ENCODE results near the gene MYLIP. TPM values are rescaled to one million over a fixed set of nuclear protein-coding genes. Genes with fewer than 3 reads are reported as not detected.
A peak's percentile ranks its signal among the peaks of the same experiment; 100 is the strongest.

The MYLIP gene
- total RNA-seq, 1 donor from 2014 or later = 16.6 TPM

DNA sequence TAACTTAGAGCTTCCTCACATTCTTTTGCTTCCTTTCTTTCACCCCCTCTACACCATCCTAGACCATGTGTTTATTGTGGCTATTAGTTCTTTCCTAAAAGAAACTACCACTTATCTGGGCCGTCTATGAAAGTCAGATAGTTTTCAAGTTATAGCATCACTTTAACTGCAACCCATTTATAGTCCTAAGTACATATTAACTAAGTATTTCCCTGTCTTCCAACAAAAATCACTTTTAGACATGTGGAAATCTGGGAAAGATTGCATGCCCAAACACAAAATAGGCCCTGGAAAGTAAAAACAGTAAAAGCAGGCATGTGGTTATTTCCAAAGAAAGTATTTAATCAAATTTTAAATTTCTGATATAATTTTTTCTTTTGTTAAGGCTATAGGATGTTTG, 5.5 kb downstream of the MYLIP start:
- TF ChIP-seq, protein P1, sequence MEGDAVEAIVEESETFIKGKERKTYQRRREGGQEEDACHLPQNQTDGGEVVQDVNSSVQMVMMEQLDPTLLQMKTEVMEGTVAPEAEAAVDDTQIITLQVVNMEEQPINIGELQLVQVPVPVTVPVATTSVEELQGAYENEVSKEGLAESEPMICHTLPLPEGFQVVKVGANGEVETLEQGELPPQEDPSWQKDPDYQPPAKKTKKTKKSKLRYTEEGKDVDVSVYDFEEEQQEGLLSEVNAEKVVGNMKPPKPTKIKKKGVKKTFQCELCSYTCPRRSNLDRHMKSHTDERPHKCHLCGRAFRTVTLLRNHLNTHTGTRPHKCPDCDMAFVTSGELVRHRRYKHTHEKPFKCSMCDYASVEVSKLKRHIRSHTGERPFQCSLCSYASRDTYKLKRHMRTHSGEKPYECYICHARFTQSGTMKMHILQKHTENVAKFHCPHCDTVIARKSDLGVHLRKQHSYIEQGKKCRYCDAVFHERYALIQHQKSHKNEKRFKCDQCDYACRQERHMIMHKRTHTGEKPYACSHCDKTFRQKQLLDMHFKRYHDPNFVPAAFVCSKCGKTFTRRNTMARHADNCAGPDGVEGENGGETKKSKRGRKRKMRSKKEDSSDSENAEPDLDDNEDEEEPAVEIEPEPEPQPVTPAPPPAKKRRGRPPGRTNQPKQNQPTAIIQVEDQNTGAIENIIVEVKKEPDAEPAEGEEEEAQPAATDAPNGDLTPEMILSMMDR (IDR thresholded peaks at IDR 0.05) = no peak
- H3K4me3 Mint-ChIP-seq (ENCODE audit: unreplicated experiment) = no peak overlapping the region
- peaks cover 90% of the 10 kb centered on the region for H3K4me1 Mint-ChIP-seq (ENCODE audit: low read depth)
- DNase-seq (ENCODE audit: low spot score) = no peak
- H3K27me3 Mint-ChIP-seq (ENCODE audit: low read depth) = no peaks in the 10 kb centered on the region
- H3K36me3 Mint-ChIP-seq (ENCODE audit: low read depth) = peaks cover 7% of the 10 kb centered on the region
- H3K27ac Mint-ChIP-seq (ENCODE audit: unreplicated experiment) = peak overlapping the region; percentile 1
- no peaks in the 10 kb centered on the region for H3K9me3 Mint-ChIP-seq (ENCODE audit: low read depth)

DNA sequence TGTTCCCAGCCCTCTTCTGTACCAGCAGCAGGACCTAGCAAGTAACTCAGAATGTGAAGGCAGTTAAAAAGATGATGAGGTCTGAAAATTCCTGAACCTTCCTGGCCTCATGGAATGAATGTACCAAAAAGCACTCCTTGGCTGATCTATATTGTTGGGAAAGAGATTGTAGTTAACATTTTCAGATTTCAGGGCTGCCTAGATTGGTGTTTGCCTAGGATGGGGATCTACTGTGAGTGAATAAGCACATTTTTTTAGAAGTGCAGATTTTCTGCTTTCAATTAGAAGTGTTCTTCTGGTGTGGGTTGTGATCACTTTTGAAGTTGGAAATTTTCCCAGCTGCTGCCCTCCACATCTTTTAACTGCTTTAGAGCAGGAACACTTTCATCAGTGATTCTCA, 6.2 kb downstream of the MYLIP start:
- Mint-ChIP-seq H3K4me3 (ENCODE audit: unreplicated experiment) (no peak overlapping the region), H3K27me3 (ENCODE audit: low read depth) (no peaks in the 10 kb centered on the region), H3K36me3 (ENCODE audit: low read depth) (peaks cover 7% of the 10 kb centered on the region), H3K27ac (ENCODE audit: unreplicated experiment) (peak overlapping the region; percentile 41), H3K9me3 (ENCODE audit: low read depth) (no peaks in the 10 kb centered on the region), H3K4me1 (ENCODE audit: low read depth) (peaks cover 92% of the 10 kb centered on the region)
- no peak for DNase-seq (ENCODE audit: low spot score)
- TF ChIP-seq, protein P1 (IDR thresholded peaks at IDR 0.05) = no peak

DNA sequence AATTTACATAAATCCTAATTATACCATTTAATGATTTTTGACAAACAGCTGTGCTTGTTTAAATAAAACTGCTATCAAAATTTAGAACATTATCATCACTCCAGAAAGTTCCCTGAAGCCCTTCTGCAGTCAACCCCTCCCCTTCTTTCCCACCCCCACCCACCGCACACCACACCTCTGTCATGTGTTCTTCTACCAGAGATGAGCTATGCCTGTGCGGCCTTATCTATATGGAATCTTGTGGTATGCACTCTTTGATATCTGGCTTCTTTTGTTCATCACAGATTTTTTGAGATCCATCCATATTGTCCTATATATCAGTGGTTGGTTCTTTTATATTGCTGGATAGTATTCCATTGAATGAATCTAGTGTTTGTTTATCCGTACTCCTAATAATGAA, 7.2 kb downstream of the MYLIP start:
- Mint-ChIP-seq H3K27me3 (ENCODE audit: low read depth) (no peaks in the 10 kb centered on the region), H3K9me3 (ENCODE audit: low read depth) (no peaks in the 10 kb centered on the region), H3K4me3 (ENCODE audit: unreplicated experiment) (no peak overlapping the region), H3K4me1 (ENCODE audit: low read depth) (peaks cover 85% of the 10 kb centered on the region), H3K27ac (ENCODE audit: unreplicated experiment) (peak overlapping the region; percentile 5), H3K36me3 (ENCODE audit: low read depth) (peaks cover 7% of the 10 kb centered on the region)
- TF ChIP-seq, protein P1 (IDR thresholded peaks at IDR 0.05) = no peak
- DNase-seq (ENCODE audit: low spot score) = no peak

DNA sequence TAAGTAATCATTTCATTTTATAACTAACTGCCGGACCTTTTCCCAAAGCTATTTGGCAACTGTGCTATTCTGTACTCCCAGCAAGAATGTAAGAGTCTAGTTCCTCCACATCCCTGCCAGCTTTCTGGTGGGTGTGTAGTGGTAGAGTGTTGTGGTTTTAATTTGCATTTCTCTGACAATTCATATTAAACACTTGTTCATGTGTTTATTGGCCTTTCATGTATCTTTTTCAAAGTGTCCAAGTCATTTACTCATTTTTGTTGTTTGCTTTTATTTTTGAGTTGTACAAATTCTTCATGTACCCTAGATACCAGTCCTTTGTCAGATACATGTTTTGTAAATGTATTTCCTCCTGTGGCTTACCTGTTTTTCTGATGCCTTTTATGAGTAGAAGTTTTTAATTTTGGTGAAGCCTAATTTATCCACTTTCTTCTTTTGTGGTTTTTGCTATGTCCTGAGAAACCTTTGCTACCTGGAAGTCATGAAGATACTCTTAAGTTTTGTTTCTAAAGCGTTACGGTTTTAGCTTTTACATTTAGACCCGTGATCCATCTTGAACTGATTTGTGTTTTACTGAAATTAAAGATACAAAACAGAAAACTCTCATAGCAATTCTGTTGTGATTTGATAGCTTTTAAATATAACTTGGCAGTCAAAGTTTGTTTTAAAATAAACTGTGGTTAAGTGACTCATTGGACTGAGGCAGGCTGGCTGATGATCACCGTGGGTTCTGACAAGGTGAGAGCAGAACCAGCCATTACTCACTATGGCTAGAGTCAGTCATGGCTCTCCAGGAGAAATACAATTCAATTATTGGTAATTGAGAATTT, 8.0 kb downstream of the MYLIP start:
- Mint-ChIP-seq H3K4me1 (ENCODE audit: low read depth) (peaks cover 78% of the 10 kb centered on the region), H3K27me3 (ENCODE audit: low read depth) (no peaks in the 10 kb centered on the region), H3K36me3 (ENCODE audit: low read depth) (peaks cover 13% of the 10 kb centered on the region), H3K27ac (ENCODE audit: unreplicated experiment) (peak overlapping the region; percentile 83), H3K4me3 (ENCODE audit: unreplicated experiment) (peak overlapping the region; percentile 29), H3K9me3 (ENCODE audit: low read depth) (no peaks in the 10 kb centered on the region)
- TF ChIP-seq, protein P1 (IDR thresholded peaks at IDR 0.05) = no peak
- DNase-seq (ENCODE audit: low spot score) = no peak

DNA sequence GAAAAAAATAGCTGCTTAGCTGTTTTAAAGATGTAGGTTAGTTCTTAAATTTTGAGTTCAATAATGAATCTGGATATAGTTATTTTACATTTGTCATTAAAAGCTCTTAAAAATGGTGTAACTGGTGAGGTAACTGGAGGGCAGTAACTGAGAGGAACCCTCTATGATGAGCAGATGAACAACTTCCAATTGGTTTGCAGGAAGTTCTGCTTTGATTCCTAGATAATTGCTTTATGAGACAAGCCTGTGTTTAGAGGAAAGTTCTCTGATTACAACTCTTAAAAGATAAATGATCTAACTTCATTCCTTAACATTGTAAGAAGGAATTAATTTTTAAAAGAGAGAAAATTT, 8.5 kb downstream of the MYLIP start:
- Mint-ChIP-seq H3K4me3 (ENCODE audit: unreplicated experiment) (no peak overlapping the region), H3K36me3 (ENCODE audit: low read depth) (peaks cover 16% of the 10 kb centered on the region), H3K9me3 (ENCODE audit: low read depth) (no peaks in the 10 kb centered on the region), H3K27me3 (ENCODE audit: low read depth) (no peaks in the 10 kb centered on the region), H3K4me1 (ENCODE audit: low read depth) (peaks cover 77% of the 10 kb centered on the region), H3K27ac (ENCODE audit: unreplicated experiment) (peak overlapping the region; percentile 83)
- DNase-seq (ENCODE audit: low spot score) = no peak
- TF ChIP-seq, protein P1 (IDR thresholded peaks at IDR 0.05) = no peak

Data from chondrocyte (in vitro differentiated cells).